HL-60 (cell line): Measurements from ENCODE around the gene FUT1.

ENCODE experiments used
- DNase-seq, 2 experiments: peaks; one replicate each; pipeline ENCODE4 v3.0.0-alpha.2; 2010 to 2020; ENCODE audit warnings: low read depth in 1 of 2, low spot score in 1 of 2
- H3K27ac ChIP-seq: fragments of 250-450 bp; sonication (Bioruptor Pico); replicated peaks from 2 replicates; pipeline ENCODE4 v1.5.1; 2020; ENCODE audit warnings: mild to moderate bottlenecking, moderate library complexity
- H3K27me3 ChIP-seq: fragments of 250-450 bp; sonication (Bioruptor Pico); 2 replicates; pipeline ENCODE4 v1.5.1; 2021; ENCODE audit warnings: mild to moderate bottlenecking, moderate library complexity; ENCODE audit not compliant: insufficient read depth, poor library complexity, severe bottlenecking
- H3K4me3 ChIP-seq: replicated peaks from 2 replicates; pipeline ENCODE4 v1.5.1; 2011; ENCODE audit warnings: mild to moderate bottlenecking, control low read depth, low read length; ENCODE audit not compliant: insufficient read depth
- GABPA ChIP-seq: IDR thresholded peaks from 2 replicates; pipeline ENCODE4 v1.6.1; 2012; ENCODE audit warnings: low read depth
- POLR2AphosphoS5 ChIP-seq: IDR thresholded peaks from 2 replicates; pipeline ENCODE4 v1.6.1; 2012; ENCODE audit warnings: low read depth
- SPI1 ChIP-seq: IDR thresholded peaks from 2 replicates; pipeline ENCODE4 v1.6.1; 2012; ENCODE audit warnings: low read depth, mild to moderate bottlenecking, borderline replicate concordance
- TF ChIP-seq, protein P1 (sequence below): IDR thresholded peaks from one replicate; pipeline ENCODE4 v1.5.1; 2011; ENCODE audit warnings: low read length, control low read depth, inconsistent platforms; ENCODE audit not compliant: insufficient read depth
- TF ChIP-seq, protein P2 (sequence below): IDR thresholded peaks from 2 replicates; pipeline ENCODE4 v1.6.1; 2012; ENCODE audit warnings: low read depth; ENCODE audit not compliant: insufficient replicate concordance

FUT1 gene

DNA sequence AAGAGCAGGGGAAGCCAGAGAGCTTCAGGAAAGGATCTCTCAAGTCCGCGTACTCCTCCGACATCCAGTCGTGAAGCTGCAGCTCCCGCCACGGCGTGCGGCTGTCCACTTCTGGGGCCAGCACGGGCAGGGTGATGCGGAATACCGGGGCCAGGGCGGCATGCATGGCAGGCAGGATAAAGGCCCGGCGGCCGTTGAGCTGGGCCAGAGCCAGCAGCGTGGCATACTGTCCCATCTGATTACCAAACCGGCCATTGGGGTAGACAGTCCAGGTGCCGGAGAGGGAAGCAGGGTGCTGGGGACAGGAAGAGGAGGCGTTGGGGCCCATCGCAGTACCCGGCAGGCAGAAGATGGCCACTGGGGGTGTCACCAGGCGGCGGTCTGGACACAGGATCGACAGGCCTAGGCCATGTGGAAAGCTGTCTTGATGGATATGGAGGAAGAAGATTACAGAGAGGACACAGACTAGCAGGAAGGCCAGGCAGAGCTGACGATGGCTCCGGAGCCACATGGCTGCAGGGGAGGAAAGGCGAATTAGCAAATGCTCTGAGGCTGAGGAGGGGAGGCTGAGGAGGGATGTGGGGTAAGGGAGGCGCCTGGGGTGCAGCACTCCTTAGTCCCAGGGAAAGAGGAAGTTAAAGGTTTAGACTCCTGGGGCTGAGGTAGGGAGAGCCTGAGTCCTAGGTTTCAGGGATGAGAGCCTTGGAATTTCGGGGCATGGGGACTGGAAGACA is 1.5 kb downstream of the FUT1 start:
- H3K27me3 ChIP-seq = peaks cover 36% of the 10 kb centered on the region
- TF ChIP-seq, protein P1, sequence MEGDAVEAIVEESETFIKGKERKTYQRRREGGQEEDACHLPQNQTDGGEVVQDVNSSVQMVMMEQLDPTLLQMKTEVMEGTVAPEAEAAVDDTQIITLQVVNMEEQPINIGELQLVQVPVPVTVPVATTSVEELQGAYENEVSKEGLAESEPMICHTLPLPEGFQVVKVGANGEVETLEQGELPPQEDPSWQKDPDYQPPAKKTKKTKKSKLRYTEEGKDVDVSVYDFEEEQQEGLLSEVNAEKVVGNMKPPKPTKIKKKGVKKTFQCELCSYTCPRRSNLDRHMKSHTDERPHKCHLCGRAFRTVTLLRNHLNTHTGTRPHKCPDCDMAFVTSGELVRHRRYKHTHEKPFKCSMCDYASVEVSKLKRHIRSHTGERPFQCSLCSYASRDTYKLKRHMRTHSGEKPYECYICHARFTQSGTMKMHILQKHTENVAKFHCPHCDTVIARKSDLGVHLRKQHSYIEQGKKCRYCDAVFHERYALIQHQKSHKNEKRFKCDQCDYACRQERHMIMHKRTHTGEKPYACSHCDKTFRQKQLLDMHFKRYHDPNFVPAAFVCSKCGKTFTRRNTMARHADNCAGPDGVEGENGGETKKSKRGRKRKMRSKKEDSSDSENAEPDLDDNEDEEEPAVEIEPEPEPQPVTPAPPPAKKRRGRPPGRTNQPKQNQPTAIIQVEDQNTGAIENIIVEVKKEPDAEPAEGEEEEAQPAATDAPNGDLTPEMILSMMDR = no peak
- TF ChIP-seq, protein P2, sequence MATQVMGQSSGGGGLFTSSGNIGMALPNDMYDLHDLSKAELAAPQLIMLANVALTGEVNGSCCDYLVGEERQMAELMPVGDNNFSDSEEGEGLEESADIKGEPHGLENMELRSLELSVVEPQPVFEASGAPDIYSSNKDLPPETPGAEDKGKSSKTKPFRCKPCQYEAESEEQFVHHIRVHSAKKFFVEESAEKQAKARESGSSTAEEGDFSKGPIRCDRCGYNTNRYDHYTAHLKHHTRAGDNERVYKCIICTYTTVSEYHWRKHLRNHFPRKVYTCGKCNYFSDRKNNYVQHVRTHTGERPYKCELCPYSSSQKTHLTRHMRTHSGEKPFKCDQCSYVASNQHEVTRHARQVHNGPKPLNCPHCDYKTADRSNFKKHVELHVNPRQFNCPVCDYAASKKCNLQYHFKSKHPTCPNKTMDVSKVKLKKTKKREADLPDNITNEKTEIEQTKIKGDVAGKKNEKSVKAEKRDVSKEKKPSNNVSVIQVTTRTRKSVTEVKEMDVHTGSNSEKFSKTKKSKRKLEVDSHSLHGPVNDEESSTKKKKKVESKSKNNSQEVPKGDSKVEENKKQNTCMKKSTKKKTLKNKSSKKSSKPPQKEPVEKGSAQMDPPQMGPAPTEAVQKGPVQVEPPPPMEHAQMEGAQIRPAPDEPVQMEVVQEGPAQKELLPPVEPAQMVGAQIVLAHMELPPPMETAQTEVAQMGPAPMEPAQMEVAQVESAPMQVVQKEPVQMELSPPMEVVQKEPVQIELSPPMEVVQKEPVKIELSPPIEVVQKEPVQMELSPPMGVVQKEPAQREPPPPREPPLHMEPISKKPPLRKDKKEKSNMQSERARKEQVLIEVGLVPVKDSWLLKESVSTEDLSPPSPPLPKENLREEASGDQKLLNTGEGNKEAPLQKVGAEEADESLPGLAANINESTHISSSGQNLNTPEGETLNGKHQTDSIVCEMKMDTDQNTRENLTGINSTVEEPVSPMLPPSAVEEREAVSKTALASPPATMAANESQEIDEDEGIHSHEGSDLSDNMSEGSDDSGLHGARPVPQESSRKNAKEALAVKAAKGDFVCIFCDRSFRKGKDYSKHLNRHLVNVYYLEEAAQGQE = no peak
- TF ChIP-seq SPI1 = no peak
- TF ChIP-seq GABPA = no peak
- TF ChIP-seq POLR2AphosphoS5 = no peak

DNA sequence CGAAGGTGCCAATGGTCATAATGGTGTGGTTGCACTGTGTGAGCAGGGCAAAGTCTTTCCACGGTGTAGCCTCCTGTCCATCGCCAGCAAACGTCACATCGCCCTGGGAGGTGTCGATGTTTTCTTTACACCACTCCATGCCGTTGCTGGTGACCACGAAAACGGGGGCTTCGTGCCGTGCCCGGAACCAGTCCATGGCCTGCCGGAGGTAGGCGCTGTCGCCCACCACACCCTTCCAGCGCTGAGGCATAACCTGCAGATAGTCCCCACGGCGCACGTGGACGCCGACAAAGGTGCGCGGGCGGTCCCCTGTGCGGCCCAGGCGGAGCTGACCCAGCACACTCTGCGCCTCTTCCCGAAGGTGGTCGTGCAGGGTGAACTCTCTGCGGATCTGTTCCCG is 2.1 kb downstream of the FUT1 start:
- no peak for DNase-seq
- no peak overlapping the region for H3K27ac ChIP-seq
- TF ChIP-seq SPI1 = no peak
- no peak for TF ChIP-seq POLR2AphosphoS5
- no peak overlapping the region for H3K4me3 ChIP-seq
- peaks cover 36% of the 10 kb centered on the region for H3K27me3 ChIP-seq

More for the DNA sequence above, 1.5 kb downstream of the FUT1 start:
- Histone ChIP-seq H3K4me3 (no peak overlapping the region), H3K27ac (no peak overlapping the region)
- peak in 1 of 2 experiments; percentile 25 for DNase-seq

DNA sequence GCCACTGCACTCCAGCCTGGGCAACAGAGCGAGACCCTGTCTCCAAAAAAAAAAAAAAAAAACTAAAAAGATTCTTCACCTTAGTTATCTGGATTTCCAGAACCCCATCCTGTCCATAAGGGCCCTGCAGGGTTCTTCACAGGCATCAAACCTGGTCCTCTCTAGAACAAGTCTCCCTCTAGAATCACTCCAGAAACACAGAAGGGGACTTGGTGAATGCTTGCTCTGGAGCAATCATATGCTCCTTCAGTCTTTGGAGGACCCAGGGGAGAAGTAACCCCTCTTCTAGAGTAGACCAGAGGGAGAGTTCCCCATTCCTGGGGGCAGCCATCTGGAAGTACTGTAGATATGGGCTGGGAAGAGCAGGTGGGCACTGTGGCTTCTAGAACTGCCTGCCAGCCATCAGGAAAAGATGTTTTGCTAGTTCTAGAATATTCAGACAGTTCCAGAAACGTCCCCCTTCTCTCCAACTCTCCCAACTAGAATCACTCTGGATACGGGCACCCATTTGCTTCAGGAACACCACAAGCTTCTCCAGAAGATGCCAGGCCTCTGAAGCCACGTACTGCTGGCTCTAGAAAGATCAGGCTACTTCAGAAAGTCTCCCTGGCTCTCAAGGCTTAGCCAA is 2.8 kb downstream of the FUT1 start:
- Histone ChIP-seq H3K4me3 (no peak overlapping the region), H3K27me3 (peaks cover 36% of the 10 kb centered on the region), H3K27ac (no peak overlapping the region)
- TF ChIP-seq, protein P1 = no peak
- TF ChIP-seq GABPA (no peak), SPI1 (no peak), POLR2AphosphoS5 (no peak)
- TF ChIP-seq, protein P2 = no peak
- DNase-seq = no peak

DNA sequence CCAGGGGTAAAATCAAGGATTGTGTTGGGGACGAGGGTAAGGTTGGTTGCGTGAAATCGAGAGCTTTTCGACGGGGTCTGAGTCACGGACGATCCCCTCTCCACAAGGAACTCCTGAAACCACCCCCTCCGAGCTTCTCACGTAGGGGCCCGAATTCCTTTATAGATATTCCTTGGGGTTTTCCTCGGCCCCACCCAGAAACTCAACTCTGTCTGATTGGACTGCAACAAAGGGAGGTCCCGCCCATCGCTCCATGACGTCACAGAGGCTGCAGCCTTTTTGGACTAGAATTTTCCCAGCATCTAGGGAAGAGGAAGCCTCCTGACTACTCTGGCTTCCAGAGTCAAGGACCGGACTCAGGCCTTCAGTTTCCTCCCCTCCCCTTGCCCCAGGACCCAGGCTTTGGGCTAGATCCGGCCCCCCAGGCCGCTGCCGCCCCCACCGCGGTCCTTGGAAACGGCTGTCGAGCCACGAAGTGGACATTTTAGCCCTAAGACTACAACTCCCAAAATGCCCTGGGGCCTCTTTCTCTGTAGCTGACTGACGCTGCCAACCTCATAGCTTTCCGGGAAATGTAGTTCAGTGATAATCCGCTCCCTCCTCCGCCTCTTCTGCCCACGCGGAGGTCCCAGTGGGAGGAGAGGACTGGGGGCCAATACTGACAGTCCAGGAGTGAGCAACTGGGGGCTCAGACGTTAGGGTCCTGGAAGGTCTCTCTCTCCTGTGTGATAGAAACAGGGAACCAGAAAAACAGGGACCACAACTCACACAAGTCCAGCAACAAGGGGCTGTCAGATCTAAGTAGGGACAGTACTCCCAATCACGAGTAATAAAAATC is 5.5 kb downstream of the FUT1 start, which contains the start of gene IZUMO1:
Gene IZUMO1 (minus strand): TSS at position 172 of the 838 bp plus-strand sequence. CDS start 1,050 bp downstream, outside the sequence.
- Histone ChIP-seq H3K4me3 (no peak within 1 kb of the TSS), H3K27me3 (peaks cover 12% of the 10 kb centered on the region), H3K27ac (no peak within 1 kb of the TSS)
- peak in 1 of 2 experiments; percentile 33 for DNase-seq
- TF ChIP-seq, protein P1 = no peak
- TF ChIP-seq, protein P2 = no peak
- no peak for TF ChIP-seq POLR2AphosphoS5
